Endothelial cell (in vitro differentiated cells): ENCODE measurements around the gene OGA. TPM values are rescaled to one million over a fixed set of nuclear protein-coding genes. Genes with fewer than 3 reads are reported as not detected.

Experiments used
- DNase-seq: peaks from one replicate; pipeline ENCODE4 v3.0.0; 2021; ENCODE audit warnings: low spot score
- H3K27ac Mint-ChIP-seq: one replicate; pipeline ENCODE4 v1.8.0; 2021; ENCODE audit warnings: mixed read lengths, inconsistent platforms; ENCODE audit not compliant: unreplicated experiment
- H3K27me3 Mint-ChIP-seq: one replicate; pipeline ENCODE4 v1.8.0; 2021; ENCODE audit warnings: mild to moderate bottlenecking, moderate library complexity, mixed read lengths, inconsistent platforms; ENCODE audit not compliant: unreplicated experiment
- H3K36me3 Mint-ChIP-seq: one replicate; pipeline ENCODE4 v1.8.0; 2021; ENCODE audit warnings: mild to moderate bottlenecking, low read depth, mixed read lengths, inconsistent platforms; ENCODE audit not compliant: unreplicated experiment
- H3K4me1 Mint-ChIP-seq: one replicate; pipeline ENCODE4 v1.8.0; 2021; ENCODE audit warnings: mild to moderate bottlenecking, mixed read lengths, inconsistent platforms; ENCODE audit not compliant: unreplicated experiment
- H3K4me3 Mint-ChIP-seq: one replicate; pipeline ENCODE4 v1.8.0; 2021; ENCODE audit warnings: mild to moderate bottlenecking, mixed read lengths, inconsistent platforms; ENCODE audit not compliant: unreplicated experiment
- H3K9me3 Mint-ChIP-seq: one replicate; pipeline ENCODE4 v1.8.0; 2021; ENCODE audit warnings: mixed read lengths, inconsistent platforms; ENCODE audit not compliant: unreplicated experiment
- total RNA-seq: library from RNA; stranded (reverse); fragmentation: NEBNext Ultra II Directional; extraction: Animal tissue kit (Norgen Biotek cat#: 25700); gene quantifications from one replicate; pipeline ENCODE4 v1.2.1, GENCODE V29; 2021; ENCODE audit not compliant: unreplicated experiment
- TF ChIP-seq, protein P1 (sequence below): fragments of 200-600 bp; sonication (generic); IDR thresholded peaks from one replicate; pipeline ENCODE4 v1.5.0; 2021; ENCODE audit warnings: antibody characterized with exemption; ENCODE audit not compliant: unreplicated experiment

The OGA gene
- total RNA-seq, 1 donor from 2014 or later, result 115 TPM

DNA sequence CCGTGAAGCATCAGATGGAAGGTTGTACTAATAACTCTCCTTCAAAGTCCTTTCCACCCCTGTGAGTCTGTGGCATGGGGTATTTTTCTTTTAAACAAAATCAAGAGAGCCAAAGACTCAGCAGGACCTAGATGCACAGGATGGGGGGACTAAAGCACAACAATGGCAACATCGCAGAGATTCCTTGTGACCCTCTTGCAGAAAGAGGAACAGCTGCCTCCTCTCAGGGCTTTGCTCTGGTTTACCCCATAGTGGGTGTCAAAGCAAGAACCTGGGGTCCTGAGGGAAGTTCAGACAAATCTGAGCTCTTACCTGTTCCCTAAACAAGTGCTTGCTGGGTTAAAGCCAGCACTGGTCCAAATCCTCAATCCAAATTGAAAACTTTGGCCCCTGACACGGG lies 81.6 kb downstream of the OGA start:
- no peak overlapping the region for H3K27ac Mint-ChIP-seq
- DNase-seq, result no peak
- H3K4me1 Mint-ChIP-seq, result peaks cover 4% of the 10 kb centered on the region
- no peaks in the 10 kb centered on the region for H3K36me3 Mint-ChIP-seq
- no peaks in the 10 kb centered on the region for H3K9me3 Mint-ChIP-seq
- no peak overlapping the region for H3K4me3 Mint-ChIP-seq
- H3K27me3 Mint-ChIP-seq, result no peaks in the 10 kb centered on the region
- TF ChIP-seq, protein P1, sequence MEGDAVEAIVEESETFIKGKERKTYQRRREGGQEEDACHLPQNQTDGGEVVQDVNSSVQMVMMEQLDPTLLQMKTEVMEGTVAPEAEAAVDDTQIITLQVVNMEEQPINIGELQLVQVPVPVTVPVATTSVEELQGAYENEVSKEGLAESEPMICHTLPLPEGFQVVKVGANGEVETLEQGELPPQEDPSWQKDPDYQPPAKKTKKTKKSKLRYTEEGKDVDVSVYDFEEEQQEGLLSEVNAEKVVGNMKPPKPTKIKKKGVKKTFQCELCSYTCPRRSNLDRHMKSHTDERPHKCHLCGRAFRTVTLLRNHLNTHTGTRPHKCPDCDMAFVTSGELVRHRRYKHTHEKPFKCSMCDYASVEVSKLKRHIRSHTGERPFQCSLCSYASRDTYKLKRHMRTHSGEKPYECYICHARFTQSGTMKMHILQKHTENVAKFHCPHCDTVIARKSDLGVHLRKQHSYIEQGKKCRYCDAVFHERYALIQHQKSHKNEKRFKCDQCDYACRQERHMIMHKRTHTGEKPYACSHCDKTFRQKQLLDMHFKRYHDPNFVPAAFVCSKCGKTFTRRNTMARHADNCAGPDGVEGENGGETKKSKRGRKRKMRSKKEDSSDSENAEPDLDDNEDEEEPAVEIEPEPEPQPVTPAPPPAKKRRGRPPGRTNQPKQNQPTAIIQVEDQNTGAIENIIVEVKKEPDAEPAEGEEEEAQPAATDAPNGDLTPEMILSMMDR, result no peak

Other genes starting within 250 kb of the OGA start
- gene POLL, start 230.2 kb downstream of the OGA start, total RNA-seq, result 44.8 TPM
- 16.7 TPM for gene DPCD, start 230.1 kb downstream of the OGA start, total RNA-seq
- 36.0 TPM for gene FBXW4, start 123.3 kb downstream of the OGA start, total RNA-seq
- gene FGF8, start 42.3 kb downstream of the OGA start, total RNA-seq, result 1.1 TPM
- gene NPM3, start 35.0 kb downstream of the OGA start, total RNA-seq, result 54.7 TPM
- gene KCNIP2, start 25.4 kb upstream of the OGA start, total RNA-seq, result 7.7 TPM
- 20.5 TPM for gene ARMH3, start 237.7 kb upstream of the OGA start, total RNA-seq
- gene HPS6, start 246.9 kb upstream of the OGA start, total RNA-seq, result 25.1 TPM